Mesangial cell (primary cell): ENCODE measurements around the gene LIX1. TPM values are rescaled to one million over a fixed set of nuclear protein-coding genes. Genes with fewer than 3 reads are reported as not detected.

Experiments
- total RNA-seq: library from RNA; depleted of rRNA; stranded (reverse); fragments of >200 nt; gene quantifications from 2 replicates; pipeline ENCODE4 v1.2.3, GENCODE V29; 2015

The LIX1 gene
- 0.89 TPM in 1 of 2 replicates, not detected in the other for total RNA-seq

DNA sequence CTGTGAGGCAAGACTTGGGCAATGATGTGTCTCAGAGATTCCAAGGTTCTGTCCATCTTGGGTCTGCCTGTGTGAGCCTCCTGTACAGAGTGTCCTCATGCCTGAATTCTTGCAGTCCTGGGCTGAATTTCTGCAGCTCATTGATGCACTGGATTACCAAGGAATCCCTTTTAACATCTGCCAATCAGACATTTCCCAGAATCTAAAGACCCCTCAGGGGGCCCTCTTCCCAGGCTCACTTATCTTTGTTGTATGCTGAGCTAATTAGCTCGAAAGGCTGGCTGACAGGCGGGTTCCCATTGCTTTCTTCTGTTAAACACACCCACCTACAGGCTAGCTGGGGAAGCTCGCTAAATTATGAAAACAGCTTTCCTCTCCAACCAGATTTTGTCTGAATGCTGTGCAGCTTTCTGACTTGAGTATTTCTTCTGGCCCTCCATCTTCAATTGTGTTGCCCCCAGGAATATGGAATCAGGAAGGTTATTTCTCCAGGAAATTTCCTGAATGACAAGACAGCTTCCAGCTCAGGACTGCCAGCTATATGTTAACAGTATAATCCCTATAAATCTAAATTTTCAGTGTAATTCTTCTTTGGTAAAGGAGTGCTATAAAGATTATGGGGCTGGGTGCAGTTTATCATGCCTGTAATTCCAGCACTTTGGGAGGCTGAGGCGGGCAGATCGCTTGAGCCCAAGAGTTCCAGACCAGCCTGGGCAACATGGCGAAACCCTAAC lies at the start of gene LIX1:
Gene LIX1, minus strand, starts transcription at position 91 of the 734 bp plus-strand sequence. Its CDS starts 35 bp downstream, at position 56.

DNA sequence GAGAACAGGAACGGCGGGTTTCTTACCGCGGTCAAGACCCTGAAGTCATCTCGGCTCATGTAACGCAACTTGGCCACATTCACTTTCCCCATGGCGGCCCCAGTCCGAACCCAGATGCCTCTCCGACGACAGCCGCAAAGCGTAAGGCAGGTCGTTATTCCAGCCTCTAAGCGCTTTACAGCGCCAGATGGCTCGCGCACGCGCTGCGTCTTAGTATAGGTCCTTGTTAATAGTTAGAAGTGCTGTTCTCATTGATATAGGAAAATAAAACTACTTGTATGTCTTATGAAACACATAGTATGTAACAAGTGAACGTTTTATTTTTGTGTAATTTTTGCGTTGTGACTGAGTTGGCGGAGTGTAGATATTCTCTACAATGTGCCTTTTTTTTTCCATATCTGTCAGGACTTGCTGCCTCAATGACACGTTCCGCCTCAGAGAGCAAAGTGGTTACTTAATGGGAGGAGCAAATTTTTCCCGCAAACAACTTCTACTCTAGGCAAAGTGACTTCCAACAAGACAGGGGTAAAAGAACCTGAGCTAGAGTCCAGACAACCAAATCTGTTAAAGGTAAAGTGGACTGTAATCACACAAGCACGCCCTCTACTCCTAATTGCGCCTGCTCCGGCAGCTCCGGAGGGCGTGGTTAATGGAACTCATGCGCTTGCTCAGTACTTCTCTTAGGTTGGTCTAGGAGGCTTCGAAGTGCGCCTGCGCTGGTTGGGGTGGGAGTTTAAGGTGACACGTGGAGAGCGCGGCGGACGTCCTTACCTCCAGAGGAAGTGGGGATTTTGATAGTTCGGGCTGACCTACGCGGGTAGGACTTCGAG lies 40.9 kb upstream of the LIX1 start, which contains the start of gene RIOK2:
Gene RIOK2, minus strand, starts transcription at position 148 of the 830 bp plus-strand sequence. Its CDS starts 56 bp downstream, at position 92.

Other genes with a start within 250 kb of the LIX1 start
- gene LNPEP, start 206.5 kb downstream of the LIX1 start, total RNA-seq = 18.6 and 25.2 TPM in 2 replicates
- 8.5 and 10.5 TPM in 2 replicates for gene RIOK2, start 40.6 kb upstream of the LIX1 start, total RNA-seq